MM.1S (cell line): ENCODE data around the gene ADCY10.

Source experiments
- EZH2 ChIP-seq: fragments of 300-600 bp; sonication (generic); optimal IDR thresholded peaks from 2 replicates; pipeline ENCODE3; 2017; ENCODE audit warnings: low read depth, mild to moderate bottlenecking, antibody characterized with exemption, low read length, mixed read lengths
- EZH2phosphoT487 ChIP-seq: fragments of 300-600 bp; sonication (generic); IDR thresholded peaks from 2 replicates; pipeline ENCODE4 v1.6.1; 2018; ENCODE audit warnings: antibody characterized with exemption, low read length
- TF ChIP-seq, protein P1 (sequence below): fragments of 300-600 bp; sonication (generic); IDR thresholded peaks from 2 replicates; pipeline ENCODE4 v1.5.1; 2016; ENCODE audit warnings: antibody characterized with exemption, low read length, mixed read lengths

DNA sequence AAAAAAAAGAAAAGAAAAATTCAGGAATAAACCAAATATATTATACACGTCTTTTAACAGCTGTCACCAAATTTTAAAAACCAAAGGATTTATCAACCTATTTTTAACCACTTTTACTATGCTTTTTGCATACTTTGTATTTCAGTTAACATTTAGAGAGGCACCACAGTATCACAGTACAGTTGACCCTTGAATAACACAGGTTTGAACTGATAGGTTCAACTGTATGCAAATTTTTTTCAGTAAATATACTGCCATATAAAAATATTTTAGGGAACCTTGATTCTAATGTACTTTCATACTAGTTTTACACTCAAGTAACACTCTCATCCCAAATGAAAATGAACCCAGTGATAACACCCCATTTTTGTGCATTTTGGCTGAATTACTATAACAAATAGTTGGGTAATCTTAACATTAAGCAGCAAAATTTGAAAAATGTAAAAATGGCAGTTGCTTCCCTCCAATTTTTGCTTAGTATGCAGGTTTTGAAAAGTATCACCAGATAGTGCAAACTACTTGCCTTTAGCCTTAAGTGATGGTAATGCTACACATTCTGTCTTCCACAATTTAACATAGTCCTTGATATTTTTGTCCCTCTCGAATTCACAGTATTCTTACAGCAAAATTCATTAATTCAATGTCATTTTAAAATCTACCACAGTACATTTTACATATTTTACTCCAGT is 10.8 kb upstream of the ADCY10 start:
- TF ChIP-seq, protein P1, sequence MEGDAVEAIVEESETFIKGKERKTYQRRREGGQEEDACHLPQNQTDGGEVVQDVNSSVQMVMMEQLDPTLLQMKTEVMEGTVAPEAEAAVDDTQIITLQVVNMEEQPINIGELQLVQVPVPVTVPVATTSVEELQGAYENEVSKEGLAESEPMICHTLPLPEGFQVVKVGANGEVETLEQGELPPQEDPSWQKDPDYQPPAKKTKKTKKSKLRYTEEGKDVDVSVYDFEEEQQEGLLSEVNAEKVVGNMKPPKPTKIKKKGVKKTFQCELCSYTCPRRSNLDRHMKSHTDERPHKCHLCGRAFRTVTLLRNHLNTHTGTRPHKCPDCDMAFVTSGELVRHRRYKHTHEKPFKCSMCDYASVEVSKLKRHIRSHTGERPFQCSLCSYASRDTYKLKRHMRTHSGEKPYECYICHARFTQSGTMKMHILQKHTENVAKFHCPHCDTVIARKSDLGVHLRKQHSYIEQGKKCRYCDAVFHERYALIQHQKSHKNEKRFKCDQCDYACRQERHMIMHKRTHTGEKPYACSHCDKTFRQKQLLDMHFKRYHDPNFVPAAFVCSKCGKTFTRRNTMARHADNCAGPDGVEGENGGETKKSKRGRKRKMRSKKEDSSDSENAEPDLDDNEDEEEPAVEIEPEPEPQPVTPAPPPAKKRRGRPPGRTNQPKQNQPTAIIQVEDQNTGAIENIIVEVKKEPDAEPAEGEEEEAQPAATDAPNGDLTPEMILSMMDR, result no peak
- TF ChIP-seq EZH2phosphoT487, result no peak
- no peak for TF ChIP-seq EZH2
